D721Med (cell line): Measurements from ENCODE around the gene CEACAM16.
"Not testable (repeated sequence)": the region's sequence is repeated elsewhere in the genome, so short reads cannot be mapped to it uniquely, and the experiment has no call there.

Source experiments
- DNase-seq: peaks from one replicate; pipeline ENCODE4 v3.0.0; 2011; ENCODE audit warnings: low spot score; ENCODE audit not compliant: insufficient read length
- FAIRE-seq: peaks from 2 replicates; lab custom pipeline; 2011; peaks lifted over from hg19 to GRCh38; lab: Jason Lieb, UNC
- TF ChIP-seq, protein P1 (sequence below): IDR thresholded peaks from 2 replicates; pipeline ENCODE4 v1.5.1; 2012; ENCODE audit warnings: mild to moderate bottlenecking, control low read depth; ENCODE audit not compliant: insufficient read depth; ENCODE audit errors: missing control alignments

CEACAM16 gene

DNA sequence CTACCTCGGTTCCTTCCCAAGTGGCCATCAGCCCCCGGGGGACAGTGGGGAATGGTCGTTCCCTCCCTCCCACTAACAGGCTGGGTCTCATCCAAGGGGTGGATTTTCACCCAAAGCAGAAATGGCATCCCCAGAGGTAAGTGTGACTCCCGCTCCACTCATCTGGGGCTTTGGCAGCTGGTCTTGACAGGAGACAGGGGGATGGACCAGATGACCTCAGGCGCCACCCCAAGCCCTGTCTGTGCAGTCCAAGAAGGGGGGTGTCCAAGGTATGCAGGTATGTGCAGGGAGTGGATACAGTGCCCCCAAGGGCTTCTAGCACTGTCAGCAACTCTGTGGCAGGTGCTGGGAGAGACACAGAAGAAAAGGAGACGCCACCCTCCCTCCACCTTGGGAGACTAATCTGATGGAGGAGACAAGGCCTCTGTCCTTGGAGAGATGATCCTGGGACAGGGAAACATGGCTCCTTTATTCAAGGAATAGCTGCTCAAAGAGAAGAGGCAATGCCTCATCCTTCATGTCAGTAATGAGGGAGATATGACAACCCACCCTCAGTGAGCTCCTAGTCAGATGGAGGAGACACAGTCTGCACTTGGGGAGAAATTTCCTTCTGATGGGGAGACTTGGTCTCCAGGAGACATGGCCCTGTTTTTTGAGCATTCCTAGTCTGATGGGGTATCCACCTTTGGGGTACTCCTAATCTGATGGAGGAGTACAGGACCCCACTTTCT lies 7.7 kb downstream of the CEACAM16 start:
- TF ChIP-seq, protein P1, sequence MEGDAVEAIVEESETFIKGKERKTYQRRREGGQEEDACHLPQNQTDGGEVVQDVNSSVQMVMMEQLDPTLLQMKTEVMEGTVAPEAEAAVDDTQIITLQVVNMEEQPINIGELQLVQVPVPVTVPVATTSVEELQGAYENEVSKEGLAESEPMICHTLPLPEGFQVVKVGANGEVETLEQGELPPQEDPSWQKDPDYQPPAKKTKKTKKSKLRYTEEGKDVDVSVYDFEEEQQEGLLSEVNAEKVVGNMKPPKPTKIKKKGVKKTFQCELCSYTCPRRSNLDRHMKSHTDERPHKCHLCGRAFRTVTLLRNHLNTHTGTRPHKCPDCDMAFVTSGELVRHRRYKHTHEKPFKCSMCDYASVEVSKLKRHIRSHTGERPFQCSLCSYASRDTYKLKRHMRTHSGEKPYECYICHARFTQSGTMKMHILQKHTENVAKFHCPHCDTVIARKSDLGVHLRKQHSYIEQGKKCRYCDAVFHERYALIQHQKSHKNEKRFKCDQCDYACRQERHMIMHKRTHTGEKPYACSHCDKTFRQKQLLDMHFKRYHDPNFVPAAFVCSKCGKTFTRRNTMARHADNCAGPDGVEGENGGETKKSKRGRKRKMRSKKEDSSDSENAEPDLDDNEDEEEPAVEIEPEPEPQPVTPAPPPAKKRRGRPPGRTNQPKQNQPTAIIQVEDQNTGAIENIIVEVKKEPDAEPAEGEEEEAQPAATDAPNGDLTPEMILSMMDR, result no peak
- no peak for DNase-seq
- no peak for FAIRE-seq

DNA sequence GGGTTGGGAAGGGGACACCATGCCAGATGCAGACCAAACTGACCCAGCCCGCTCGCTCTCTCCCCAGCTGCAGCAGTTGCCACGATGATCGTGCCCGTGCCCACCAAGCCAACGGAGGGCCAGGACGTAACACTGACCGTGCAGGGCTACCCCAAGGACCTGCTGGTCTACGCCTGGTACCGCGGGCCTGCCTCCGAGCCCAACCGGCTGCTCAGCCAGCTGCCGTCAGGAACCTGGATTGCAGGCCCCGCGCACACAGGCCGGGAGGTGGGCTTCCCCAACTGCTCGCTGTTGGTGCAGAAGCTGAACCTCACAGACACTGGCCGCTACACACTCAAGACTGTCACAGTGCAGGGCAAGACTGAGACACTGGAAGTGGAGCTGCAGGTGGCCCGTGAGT lies 8.8 kb downstream of the CEACAM16 start:
- TF ChIP-seq, protein P1, result no peak
- FAIRE-seq, result no peak
- no peak for DNase-seq

DNA sequence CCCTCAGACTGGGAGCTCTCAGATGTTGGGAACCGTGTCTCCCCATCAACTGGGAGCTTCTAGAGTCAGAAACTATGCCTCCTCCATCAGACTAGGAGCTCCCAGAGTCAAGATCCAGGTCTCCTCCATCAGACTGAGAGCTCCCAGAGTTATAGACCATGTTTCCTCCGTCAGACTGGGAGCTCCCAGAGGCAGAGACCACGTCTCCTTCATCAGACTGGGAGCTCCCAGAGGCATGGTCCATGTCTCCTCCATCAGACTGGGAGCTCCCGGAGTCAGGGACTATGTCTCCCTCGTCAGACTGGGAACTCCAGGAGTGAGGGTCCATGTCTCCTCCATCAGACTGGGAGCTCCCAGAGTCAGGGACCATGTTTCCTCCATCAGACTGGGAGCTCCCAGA lies 10.0 kb downstream of the CEACAM16 start:
- FAIRE-seq, result no peak
- TF ChIP-seq, protein P1, result no peak
- no peak for DNase-seq

DNA sequence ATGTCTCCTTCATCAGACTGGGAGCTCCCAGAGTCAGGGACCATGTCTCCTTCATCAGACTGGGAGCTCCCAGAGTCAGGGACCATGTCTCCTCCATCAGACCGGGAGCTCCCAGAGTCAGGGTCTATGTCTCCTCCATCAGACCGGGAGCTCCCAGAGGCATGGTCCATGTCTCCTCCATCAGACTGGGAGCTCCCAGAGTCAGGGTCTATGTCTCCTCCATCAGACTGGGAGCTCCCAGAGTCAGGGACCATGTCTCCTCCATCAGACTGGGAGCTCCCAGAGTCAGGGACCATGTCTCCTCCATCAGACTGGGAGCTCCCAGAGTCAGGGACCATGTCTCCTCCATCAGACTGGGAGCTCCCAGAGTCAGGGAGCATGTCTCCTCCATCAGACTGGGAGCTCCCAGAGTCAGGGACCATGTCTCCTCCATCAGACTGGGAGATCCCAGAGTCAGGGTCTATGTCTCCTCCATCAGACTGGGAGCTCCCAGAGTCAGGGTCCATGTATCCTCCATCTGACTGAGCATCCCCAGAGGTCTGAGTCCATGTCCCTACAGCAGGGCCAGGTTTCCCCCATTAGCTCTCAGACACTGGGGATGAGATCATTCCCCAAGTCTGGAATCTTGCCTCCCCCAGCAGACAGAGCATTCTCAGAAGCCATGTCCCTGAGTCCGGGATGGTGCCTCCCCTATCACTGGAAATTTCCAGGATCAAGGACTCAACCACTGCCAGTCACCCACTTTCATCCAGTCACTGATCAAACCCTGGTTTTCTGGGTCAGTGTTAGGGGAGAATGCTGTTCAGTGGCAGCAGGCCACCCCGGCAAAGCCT lies 10.7 kb downstream of the CEACAM16 start:
- FAIRE-seq, DNase-seq: not testable (repeated sequence)

DNA sequence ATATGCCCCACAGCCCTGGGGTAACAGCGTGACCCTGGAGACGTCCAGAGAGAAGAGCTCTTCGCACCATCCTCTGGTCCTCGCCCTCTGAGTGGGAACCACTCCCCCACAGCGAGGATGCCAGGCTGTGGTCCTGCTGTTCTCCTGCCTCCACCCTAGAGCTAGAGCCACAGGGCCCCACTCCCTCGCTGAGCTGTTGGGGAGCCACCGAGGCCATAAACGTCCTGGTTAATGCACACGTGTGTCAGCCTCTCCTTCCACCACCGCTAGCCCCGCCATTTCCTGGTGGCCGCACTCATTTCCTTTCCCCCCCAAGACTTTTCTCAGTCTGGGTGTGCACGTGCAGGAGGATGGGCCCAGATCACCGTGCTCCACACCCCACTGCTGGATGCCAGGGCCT lies 11.5 kb downstream of the CEACAM16 start:
- TF ChIP-seq, protein P1, result no peak
- FAIRE-seq, result no peak
- DNase-seq, result no peak

DNA sequence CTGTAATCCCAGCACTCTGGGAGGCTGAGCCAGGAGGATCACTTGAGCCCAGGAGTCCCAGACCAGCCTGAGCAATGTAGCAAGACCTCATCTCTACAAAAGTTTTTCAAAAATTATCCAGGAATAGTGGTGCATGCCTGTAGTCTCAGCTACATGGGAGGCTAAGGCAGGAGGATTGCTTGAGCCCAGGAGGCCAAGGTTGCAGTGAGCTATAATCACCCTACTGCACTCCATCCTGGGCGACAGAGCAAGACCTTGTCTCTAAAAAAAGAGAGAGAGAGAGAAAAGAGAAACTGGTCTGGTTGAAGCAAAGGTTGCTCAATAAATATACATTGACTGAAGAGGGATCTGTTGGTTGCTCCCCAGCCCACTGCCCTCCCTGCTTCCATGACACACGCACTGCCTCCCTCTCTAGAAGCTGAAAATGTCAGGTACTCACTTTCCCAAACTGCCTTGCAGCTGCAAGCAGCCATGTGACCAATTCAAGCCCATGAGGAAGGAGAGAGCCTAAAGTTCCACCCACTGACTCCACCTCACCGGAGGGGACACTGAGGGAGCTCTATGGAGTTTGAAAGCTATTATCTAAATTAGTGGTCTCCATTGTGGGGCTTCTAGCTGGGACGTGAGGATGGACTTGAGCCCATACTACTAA lies 14.0 kb downstream of the CEACAM16 start:
- DNase-seq (no peak), FAIRE-seq (no peak)
- TF ChIP-seq, protein P1, result no peak

DNA sequence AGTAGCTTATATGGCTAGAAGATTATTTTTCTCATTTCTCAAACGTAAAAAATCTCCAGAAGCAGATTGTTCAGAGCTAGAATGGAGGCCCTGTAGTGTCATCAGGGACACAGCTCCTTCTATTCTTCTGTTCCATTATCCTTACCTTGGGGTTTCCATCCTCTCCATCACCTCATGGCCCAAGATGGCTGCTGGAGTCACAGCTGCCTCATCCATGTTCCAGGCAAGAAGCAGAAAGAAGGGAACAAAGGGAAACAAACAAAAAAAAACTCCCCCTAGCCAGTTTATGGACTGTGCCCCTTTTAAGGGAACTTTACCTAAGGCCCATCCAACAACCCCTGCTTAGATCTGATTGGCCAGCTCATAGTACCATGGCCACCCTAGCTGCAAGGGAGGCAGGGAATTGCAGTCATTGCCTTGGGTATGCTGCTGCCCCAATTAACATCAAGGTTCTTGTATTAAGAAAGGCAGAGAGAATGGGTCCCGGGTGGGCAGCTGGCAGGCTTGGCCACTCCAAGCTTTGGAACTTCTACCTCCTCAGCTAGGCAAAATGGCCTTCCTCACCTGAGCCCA lies 15.7 kb downstream of the CEACAM16 start:
- DNase-seq (no peak), FAIRE-seq (no peak)
- TF ChIP-seq, protein P1, result no peak
